HUES48 (cell line): Measurements from ENCODE around the gene PRPF31.
A peak's percentile ranks its signal among the peaks of the same experiment; 100 is the strongest.
"Not testable (repeated sequence)": the region's sequence is repeated elsewhere in the genome, so short reads cannot be mapped to it uniquely, and the experiment has no call there.

Source experiments
- H3K27ac ChIP-seq: one replicate; pipeline ENCODE4 v1.7.0; 2013; ENCODE audit warnings: low read depth, low read length, inconsistent platforms
- H3K27me3 ChIP-seq: 2 replicates; pipeline ENCODE4 v1.6.1; 2013; ENCODE audit warnings: mild to moderate bottlenecking, low read length; ENCODE audit not compliant: control insufficient read depth, insufficient read depth
- H3K36me3 ChIP-seq: 2 replicates; pipeline ENCODE4 v1.6.1; 2013; ENCODE audit warnings: low read length; ENCODE audit not compliant: control insufficient read depth, insufficient read depth
- H3K4me1 ChIP-seq: 2 replicates; pipeline ENCODE4 v1.6.1; 2013; ENCODE audit warnings: mild to moderate bottlenecking, low read length; ENCODE audit not compliant: control insufficient read depth, insufficient read depth
- H3K4me3 ChIP-seq: 2 replicates; pipeline ENCODE4 v1.5.1; 2013; ENCODE audit warnings: mild to moderate bottlenecking, low read depth, low read length
- H3K9ac ChIP-seq: 2 replicates; pipeline ENCODE4 v1.6.1; 2013; ENCODE audit warnings: mild to moderate bottlenecking, low read depth, low read length, moderate library complexity
- H3K9me3 ChIP-seq: 2 replicates; pipeline ENCODE4 v1.6.1; 2013; ENCODE audit warnings: low read length; ENCODE audit not compliant: control insufficient read depth, insufficient read depth

Gene PRPF31

GRCh38 chr19:54095859-54096616, 19.5 kb upstream of the PRPF31 start:
- H3K9me3 ChIP-seq, H3K9ac ChIP-seq, H3K4me1 ChIP-seq, H3K27ac ChIP-seq, H3K36me3 ChIP-seq: not testable (repeated sequence)
- Histone ChIP-seq H3K4me3 (peak overlapping the region; percentile 62), H3K27me3 (peaks cover 32% of the 10 kb centered on the region)

GRCh38 chr19:54096617-54097106, 18.9 kb upstream of the PRPF31 start:
- H3K36me3 ChIP-seq = no peaks in the 10 kb centered on the region
- peaks cover 32% of the 10 kb centered on the region for H3K27me3 ChIP-seq
- no peak overlapping the region for H3K27ac ChIP-seq
- H3K9ac ChIP-seq = no peak overlapping the region
- no peaks in the 10 kb centered on the region for H3K4me1 ChIP-seq
- H3K4me3 ChIP-seq = peak overlapping the region; percentile 44; the same call in 1 of the 2 replicates
- no peaks in the 10 kb centered on the region for H3K9me3 ChIP-seq

GRCh38 chr19:54099190-54099902, 16.2 kb upstream of the PRPF31 start:
- Histone ChIP-seq H3K4me3 (no peak overlapping the region), H3K4me1 (no peaks in the 10 kb centered on the region), H3K27me3 (peaks cover 29% of the 10 kb centered on the region), H3K36me3 (0 out of 2 replicates have a peak, but pooled peaks cover 2% of the 10 kb centered on the region), H3K9me3 (no peaks in the 10 kb centered on the region), H3K9ac (no peak overlapping the region), H3K27ac (no peak overlapping the region)

- not testable (repeated sequence) for H3K4me1 ChIP-seq, H3K27ac ChIP-seq, H3K9me3 ChIP-seq, H3K4me3 ChIP-seq, H3K9ac ChIP-seq, H3K36me3 ChIP-seq
- peaks cover 24% of the 10 kb centered on the region for H3K27me3 ChIP-seq
Measured at GRCh38 chr19:54099903-54100255, 15.7 kb upstream of the PRPF31 start.

GRCh38 chr19:54100561-54100960, 15.0 kb upstream of the PRPF31 start, which contains the start of gene OSCAR:
TSS of gene OSCAR (minus strand) at chr19:54100803. CDS start at chr19:54100792, 11 bp downstream.
- H3K9ac ChIP-seq = no peak within 1 kb of the TSS
- H3K27ac ChIP-seq = no peak within 1 kb of the TSS
- no peaks in the 10 kb centered on the region for H3K4me1 ChIP-seq
- H3K9me3 ChIP-seq = no peaks in the 10 kb centered on the region
- H3K27me3 ChIP-seq = peaks cover 17% of the 10 kb centered on the region
- no peak within 1 kb of the TSS for H3K4me3 ChIP-seq
- H3K36me3 ChIP-seq = peaks cover 10% of the 10 kb centered on the region

GRCh38 chr19:54102421-54103169, 13.0 kb upstream of the PRPF31 start, which contains the start of gene NDUFA3:
TSS of gene NDUFA3 (plus strand) at chr19:54102855. CDS start at chr19:54102879, 24 bp downstream.
- H3K9ac ChIP-seq = peak within 1 kb of the TSS; percentile 77
- H3K27ac ChIP-seq = peak within 1 kb of the TSS; percentile 66
- no peaks in the 10 kb centered on the region for H3K4me1 ChIP-seq
- H3K27me3 ChIP-seq = no peaks in the 10 kb centered on the region
- H3K4me3 ChIP-seq = peak within 1 kb of the TSS; percentile 96
- peaks cover 29% of the 10 kb centered on the region for H3K36me3 ChIP-seq
- H3K9me3 ChIP-seq = no peaks in the 10 kb centered on the region

GRCh38 chr19:54104998-54105715, 10.4 kb upstream of the PRPF31 start:
- Histone ChIP-seq H3K27ac (no peak overlapping the region), H3K9ac (no peak overlapping the region), H3K4me1 (no peaks in the 10 kb centered on the region), H3K4me3 (no peak overlapping the region), H3K36me3 (peaks cover 52% of the 10 kb centered on the region), H3K27me3 (no peaks in the 10 kb centered on the region), H3K9me3 (no peaks in the 10 kb centered on the region)

- Histone ChIP-seq H3K4me3 (no peak overlapping the region), H3K4me1 (no peaks in the 10 kb centered on the region), H3K9ac (no peak overlapping the region), H3K27ac (no peak overlapping the region), H3K9me3 (no peaks in the 10 kb centered on the region), H3K36me3 (peaks cover 59% of the 10 kb centered on the region), H3K27me3 (no peaks in the 10 kb centered on the region)
Measured at GRCh38 chr19:54105796-54106195, 9.8 kb upstream of the PRPF31 start.

- Histone ChIP-seq H3K27me3 (no peaks in the 10 kb centered on the region), H3K9me3 (no peaks in the 10 kb centered on the region), H3K9ac (no peak overlapping the region), H3K4me1 (no peaks in the 10 kb centered on the region), H3K27ac (no peak overlapping the region), H3K4me3 (no peak overlapping the region), H3K36me3 (peaks cover 66% of the 10 kb centered on the region)
Measured at GRCh38 chr19:54106716-54107115, 8.8 kb upstream of the PRPF31 start.

- Histone ChIP-seq H3K9ac (no peak overlapping the region), H3K27ac (no peak overlapping the region), H3K9me3 (no peaks in the 10 kb centered on the region), H3K36me3 (peaks cover 74% of the 10 kb centered on the region), H3K4me1 (no peaks in the 10 kb centered on the region), H3K27me3 (no peaks in the 10 kb centered on the region), H3K4me3 (no peak overlapping the region)
Measured at GRCh38 chr19:54107876-54108490, 7.6 kb upstream of the PRPF31 start.
